HG03460 (cell line): ENCODE data around the gene ZNF219.
A peak's percentile ranks its signal among the peaks of the same experiment; 100 is the strongest.

ENCODE experiments used
- ATAC-seq: cut with Tn5 transposase; IDR thresholded peaks from one replicate; pipeline ENCODE4 v1.9.1; 2021; ENCODE audit not compliant: unreplicated experiment

Gene ZNF219

GRCh38 chr14:21098076-21098891 lies at the start of gene ZNF219:
TSS of gene ZNF219 (minus strand) at chr14:21098655. CDS start at chr14:21093591, 5,064 bp downstream.
- ATAC-seq, result no peak

GRCh38 chr14:21145437-21145836 lies 47.0 kb upstream of the ZNF219 start:
- no peak for ATAC-seq

- no peak for ATAC-seq
These were observed 43.9 kb upstream of the ZNF219 start for GRCh38 chr14:21142357-21142756.

GRCh38 chr14:21136024-21136423 lies 37.6 kb upstream of the ZNF219 start:
- ATAC-seq, result no peak

GRCh38 chr14:21133901-21134300 lies 35.4 kb upstream of the ZNF219 start:
- ATAC-seq, result no peak

GRCh38 chr14:21123429-21123828 lies 25.0 kb upstream of the ZNF219 start:
- ATAC-seq, result no peak

GRCh38 chr14:21121122-21121521 lies 22.7 kb upstream of the ZNF219 start:
- no peak for ATAC-seq

- no peak for ATAC-seq
These were observed 22.2 kb upstream of the ZNF219 start for GRCh38 chr14:21120686-21121085.

GRCh38 chr14:21118933-21119332 lies 20.5 kb upstream of the ZNF219 start:
- no peak for ATAC-seq

GRCh38 chr14:21113369-21113768 lies 14.9 kb upstream of the ZNF219 start:
- ATAC-seq, result no peak

- no peak for ATAC-seq
These were observed 13.8 kb upstream of the ZNF219 start for GRCh38 chr14:21112255-21112654.

- ATAC-seq, result peak; percentile 52
These were observed 11.1 kb upstream of the ZNF219 start for GRCh38 chr14:21109377-21110138.

GRCh38 chr14:21108791-21109190 lies 10.3 kb upstream of the ZNF219 start:
- ATAC-seq, result no peak

- ATAC-seq, result no peak
These were observed 8.9 kb upstream of the ZNF219 start for GRCh38 chr14:21107283-21107800.

- no peak for ATAC-seq
These were observed 8.2 kb upstream of the ZNF219 start for GRCh38 chr14:21106498-21107282.

- ATAC-seq, result no peak
These were observed 7.7 kb upstream of the ZNF219 start for GRCh38 chr14:21106176-21106497.

GRCh38 chr14:21105095-21105494 lies 6.6 kb upstream of the ZNF219 start:
- ATAC-seq, result no peak

- ATAC-seq, result peak; percentile 36
These were observed 6.1 kb upstream of the ZNF219 start for GRCh38 chr14:21104448-21105060.

- peak; percentile 90 for ATAC-seq
These were observed 5.4 kb upstream of the ZNF219 start for GRCh38 chr14:21103710-21104447.

- ATAC-seq, result no peak
These were observed 4.9 kb upstream of the ZNF219 start for GRCh38 chr14:21103411-21103709.
